Fibroblast of pulmonary artery (primary cell): ENCODE data around the gene ALDH2.
"Not testable (repeated sequence)": the region's sequence is repeated elsewhere in the genome, so short reads cannot be mapped to it uniquely, and the experiment has no call there.

ENCODE experiments used
- DNase-seq: peaks from one replicate; pipeline ENCODE4 v3.0.0-alpha.2; 2010; ENCODE audit warnings: low read depth
- H3K4me3 ChIP-seq: replicated peaks from 2 replicates; pipeline ENCODE4 v1.5.1; 2011; ENCODE audit warnings: low read depth, mild to moderate bottlenecking, control low read depth, low read length, moderate library complexity
- CTCF ChIP-seq: IDR thresholded peaks from 2 replicates; pipeline ENCODE4 v1.5.1; 2011; ENCODE audit warnings: mild to moderate bottlenecking, control low read depth, low read length, inconsistent platforms; ENCODE audit errors: missing control alignments

Gene ALDH2

GRCh38 chr12:111758120-111758561, 8.6 kb upstream of the ALDH2 start:
- TF ChIP-seq CTCF: no peak
- H3K4me3 ChIP-seq: no peak overlapping the region
- no peak for DNase-seq

GRCh38 chr12:111759271-111759670, 7.5 kb upstream of the ALDH2 start:
- no peak overlapping the region for H3K4me3 ChIP-seq
- no peak for DNase-seq
- TF ChIP-seq CTCF: no peak

GRCh38 chr12:111759991-111760390, 6.7 kb upstream of the ALDH2 start:
- TF ChIP-seq CTCF: no peak
- H3K4me3 ChIP-seq: no peak overlapping the region
- DNase-seq: no peak

GRCh38 chr12:111761099-111761498, 5.6 kb upstream of the ALDH2 start:
- no peak overlapping the region for H3K4me3 ChIP-seq
- no peak for TF ChIP-seq CTCF
- no peak for DNase-seq

GRCh38 chr12:111761706-111762105, 5.0 kb upstream of the ALDH2 start:
- no peak overlapping the region for H3K4me3 ChIP-seq
- no peak for DNase-seq
- no peak for TF ChIP-seq CTCF

GRCh38 chr12:111763552-111763951, 3.2 kb upstream of the ALDH2 start:
- not testable (repeated sequence) for DNase-seq, H3K4me3 ChIP-seq

GRCh38 chr12:111764120-111764821, 2.5 kb upstream of the ALDH2 start:
- no peak overlapping the region for H3K4me3 ChIP-seq
- no peak for TF ChIP-seq CTCF
- no peak for DNase-seq
